Endothelial cell of umbilical vein (primary cell): Measurements from ENCODE around the gene MAP2K4. TPM values are rescaled to one million over a fixed set of nuclear protein-coding genes. Genes with fewer than 3 reads are reported as not detected.

Experiments used
- BruUV-seq: library from RNA; stranded (reverse); fragments of 400-500 nt; replicated peaks from 2 replicates; lab custom pipeline; 2021; lab: Mats Ljungman, UMichigan
- CTCF ChIA-PET: fragments of 300-600, 350-600 bp; sonication (Branson Sonifier 250); formaldehyde crosslinking; loops from one replicate; lab custom pipeline; 2021; ENCODE audit warnings: antibody characterized with exemption, inconsistent platforms; lab: Charles Lee
- POLR2A ChIA-PET: fragments of 300-600, 350-600 bp; sonication (Branson Sonifier 250); formaldehyde crosslinking; loops from one replicate; lab custom pipeline; 2021; ENCODE audit warnings: antibody characterized with exemption, inconsistent platforms; lab: Charles Lee
- DNase-seq: peaks from one replicate; pipeline ENCODE4 v3.0.0-alpha.2; 2011; ENCODE audit warnings: low read depth, low spot score
- FAIRE-seq: peaks from 2 replicates; lab custom pipeline; 2011; peaks lifted over from hg19 to GRCh38; lab: Jason Lieb, UNC
- H2AFZ ChIP-seq: 2 replicates; pipeline ENCODE4 v1.6.0; 2012; ENCODE audit warnings: low read depth, low read length, control low read depth, inconsistent platforms
- H3K27ac ChIP-seq: 2 replicates; pipeline ENCODE4 v1.5.1; 2011; ENCODE audit warnings: low read depth, mild to moderate bottlenecking, control low read depth, low read length, moderate library complexity; ENCODE audit not compliant: insufficient read depth
- H3K27me3 ChIP-seq, 2 experiments: 2 replicates each; pipeline versions ENCODE4 v1.6.0 to v1.6.1; 2011; ENCODE audit warnings: low read length in 2 of 2, mixed read lengths in 1 of 2; ENCODE audit not compliant: control insufficient read depth in 2 of 2, insufficient read depth in 2 of 2
- H3K36me3 ChIP-seq, 2 experiments: 2 replicates in 1 of 2; 3 replicates in 1 of 2; pipeline ENCODE4 v1.5.1; 2011; ENCODE audit warnings: low read length in 2 of 2, mild to moderate bottlenecking in 1 of 2, moderate library complexity in 1 of 2; ENCODE audit not compliant: control insufficient read depth in 2 of 2, insufficient read depth in 2 of 2; ENCODE audit errors: extremely low read depth in 1 of 2
- H3K4me1 ChIP-seq: 3 replicates; pipeline ENCODE4 v1.5.1; 2011; ENCODE audit warnings: mild to moderate bottlenecking, low read length; ENCODE audit not compliant: control insufficient read depth, insufficient read depth; ENCODE audit errors: extremely low read depth
- H3K4me2 ChIP-seq: 2 replicates; pipeline ENCODE4 v1.6.1; 2011; ENCODE audit warnings: low read length, control low read depth, mixed read lengths; ENCODE audit not compliant: insufficient read depth
- H3K4me3 ChIP-seq, 3 experiments: fragments of 200-600 bp in 1 of 3; sonication (generic), shearing (Covaris generic) in 1 of 3; replicated peaks in 1 of 3; 2 replicates each; pipeline ENCODE4 v1.5.1; 2011 to 2016; ENCODE audit warnings: control low read depth in 3 of 3, low read length in 3 of 3, mild to moderate bottlenecking in 2 of 3, inconsistent platforms in 1 of 3, low read depth in 1 of 3, moderate library complexity in 1 of 3; ENCODE audit not compliant: insufficient read depth in 1 of 3
- H3K79me2 ChIP-seq: 2 replicates; pipeline ENCODE4 v1.6.0; 2012; ENCODE audit warnings: low read length, inconsistent platforms; ENCODE audit not compliant: control insufficient read depth, insufficient read depth
- H3K9ac ChIP-seq: replicated peaks from 2 replicates; pipeline ENCODE3; 2011; ENCODE audit warnings: low read length, control low read depth; ENCODE audit not compliant: insufficient read depth; ENCODE audit errors: extremely low read depth
- H3K9me1 ChIP-seq: replicated peaks from 3 replicates; pipeline ENCODE4 v1.6.0; 2011; ENCODE audit warnings: mild to moderate bottlenecking, low read length; ENCODE audit not compliant: control insufficient read depth, insufficient read depth; ENCODE audit errors: extremely low read depth
- H3K9me3 ChIP-seq: replicated peaks from 2 replicates; pipeline ENCODE4 v1.5.1; 2012; ENCODE audit warnings: low read length, inconsistent platforms; ENCODE audit not compliant: control insufficient read depth, insufficient read depth
- H4K20me1 ChIP-seq: replicated peaks from 2 replicates; pipeline ENCODE3; 2011; ENCODE audit warnings: mild to moderate bottlenecking, low read length; ENCODE audit not compliant: control insufficient read depth, insufficient read depth; ENCODE audit errors: extremely low read depth
- EZH2 ChIP-seq: IDR thresholded peaks from 2 replicates; pipeline ENCODE4 v1.6.1; 2012; ENCODE audit warnings: borderline replicate concordance, low read depth, mild to moderate bottlenecking, moderate library complexity, low read length, inconsistent platforms; ENCODE audit not compliant: severe bottlenecking
- FOS ChIP-seq: IDR thresholded peaks from 2 replicates; pipeline ENCODE4 v1.6.1; 2011; ENCODE audit warnings: mild to moderate bottlenecking, low read length, moderate library complexity, borderline replicate concordance; ENCODE audit not compliant: insufficient read depth
- GATA2 ChIP-seq: IDR thresholded peaks from 2 replicates; pipeline ENCODE4 v1.7.0; 2011; ENCODE audit warnings: low read depth, mild to moderate bottlenecking, moderate library complexity, mixed read lengths, low read length; ENCODE audit not compliant: insufficient read length, insufficient read depth
- JUN ChIP-seq: IDR thresholded peaks from 2 replicates; pipeline ENCODE4 v1.6.1; 2011; ENCODE audit warnings: borderline replicate concordance, low read depth; ENCODE audit not compliant: insufficient read length, insufficient read depth
- MYC ChIP-seq: IDR thresholded peaks from one replicate; pipeline ENCODE4 v1.6.1; 2011; ENCODE audit warnings: mild to moderate bottlenecking, low read depth, low read length
- POLR2A ChIP-seq: IDR thresholded peaks from 2 replicates; pipeline ENCODE4 v1.6.1; 2012; ENCODE audit warnings: low read depth, mild to moderate bottlenecking, control low read depth, low read length
- POLR2AphosphoS5 ChIP-seq: IDR thresholded peaks from 2 replicates; pipeline ENCODE4 v1.6.1; 2012; ENCODE audit warnings: low read depth, mild to moderate bottlenecking, control low read depth, low read length, moderate library complexity; ENCODE audit not compliant: insufficient read depth
- dilution Hi-C: fragments of 300-500 bp; cut with MboI; formaldehyde crosslinking; loops from one replicate; pipeline ENCODE4 v1.15.0; 2019; ENCODE audit warnings: low sequenced_read_pairs; ENCODE audit not compliant: extremely low pct_ligation_motif_present
- intact Hi-C: fragments of 100-400 bp; cut with micrococcal nuclease; formaldehyde crosslinking; loops from one replicate; pipeline ENCODE4 v1.10.0; 2022
- polyA plus RNA-seq, 4 experiments: library from polyadenylated mRNA; depleted of rRNA in 3 of 4; stranded (reverse) in 3 of 4; unstranded in 1 of 4; fragments of >200 nt; gene quantifications; 2 replicates each; pipeline versions ENCODE4 v1.2.1 to v1.2.3, GENCODE V29; 2011 to 2012; ENCODE audit warnings: missing spikeins in 1 of 4
- total RNA-seq: library from RNA; stranded (reverse); gene quantifications from 2 replicates; pipeline ENCODE4 v1.2.3, GENCODE V29; 2021
- TF ChIP-seq, protein P1 (sequence below): IDR thresholded peaks from 2 replicates; pipeline ENCODE4 v1.6.1; 2011; ENCODE audit not compliant: insufficient read depth, insufficient read length
- TF ChIP-seq, protein P2 (sequence below), 2 donors: IDR thresholded peaks; 1 replicate in 1 of 2; 2 replicates in 1 of 2; pipeline ENCODE4 v1.5.1; 2011; ENCODE audit warnings: low read length in 2 of 2, mild to moderate bottlenecking in 2 of 2, moderate library complexity in 2 of 2, control low read depth in 1 of 2, inconsistent platforms in 1 of 2, low read depth in 1 of 2; ENCODE audit not compliant: insufficient read depth in 1 of 2; ENCODE audit errors: extremely low read depth in 1 of 2

MAP2K4 gene
- total and polyA plus RNA-seq, 2 donors (not counting 3 experiments of a cell fraction or from before 2014, with no cell fraction given), result 8.6 to 17.5 TPM

DNA sequence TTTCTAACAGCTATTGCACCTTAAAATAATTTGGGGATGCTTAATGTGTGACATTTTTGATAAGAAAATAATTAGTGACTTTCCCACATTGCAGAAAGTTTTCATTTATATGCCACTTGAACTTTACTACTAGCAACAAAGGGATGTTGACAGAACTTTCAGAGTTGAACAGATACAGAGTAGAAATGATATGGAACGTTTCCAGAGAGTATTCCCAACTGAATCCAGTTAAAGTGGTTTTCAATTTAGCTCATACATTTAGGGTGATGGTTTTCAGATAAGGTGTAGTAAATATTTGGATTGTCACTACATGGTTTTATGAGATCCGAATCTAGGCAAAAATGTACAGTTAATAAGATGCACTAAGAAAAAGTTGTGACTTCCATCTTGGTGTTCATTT is 17.3 kb downstream of the MAP2K4 start:
- Histone ChIP-seq H3K9me3 (no peaks in the 10 kb centered on the region), H3K9me1 (no peaks in the 10 kb centered on the region), H3K27ac (no peak overlapping the region), H3K27me3 (no peaks in the 10 kb centered on the region), H2AFZ (no peak overlapping the region), H4K20me1 (peaks cover 4% of the 10 kb centered on the region), H3K36me3 (no peaks in the 10 kb centered on the region), H3K4me2 (no peak overlapping the region), H3K9ac (no peak overlapping the region), H3K4me3 (no peak overlapping the region), H3K4me1 (peaks cover 7% of the 10 kb centered on the region), H3K79me2 (peaks cover 29% of the 10 kb centered on the region)
- intact Hi-C loops, result no loop called here
- CTCF ChIA-PET, result interaction anchor here (0.8 to 1.4 kb wide), 2 partner anchors 9 to 18 kb away, joined by 3 read pairs; no protein-coding TSS in a partner anchor
- POLR2A ChIA-PET, result interaction anchor here (0.8 kb wide), 1 partner anchor 10 kb away, joined by 3 read pairs; no protein-coding TSS in a partner anchor
- no peak for DNase-seq
- FAIRE-seq, result no peak
- TF ChIP-seq GATA2 (no peak), JUN (no peak), POLR2AphosphoS5 (no peak), FOS (no peak), POLR2A (no peak), MYC (no peak), EZH2 (no peak)
- TF ChIP-seq, protein P1, sequence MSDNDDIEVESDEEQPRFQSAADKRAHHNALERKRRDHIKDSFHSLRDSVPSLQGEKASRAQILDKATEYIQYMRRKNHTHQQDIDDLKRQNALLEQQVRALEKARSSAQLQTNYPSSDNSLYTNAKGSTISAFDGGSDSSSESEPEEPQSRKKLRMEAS, result no peak
- TF ChIP-seq, protein P2, sequence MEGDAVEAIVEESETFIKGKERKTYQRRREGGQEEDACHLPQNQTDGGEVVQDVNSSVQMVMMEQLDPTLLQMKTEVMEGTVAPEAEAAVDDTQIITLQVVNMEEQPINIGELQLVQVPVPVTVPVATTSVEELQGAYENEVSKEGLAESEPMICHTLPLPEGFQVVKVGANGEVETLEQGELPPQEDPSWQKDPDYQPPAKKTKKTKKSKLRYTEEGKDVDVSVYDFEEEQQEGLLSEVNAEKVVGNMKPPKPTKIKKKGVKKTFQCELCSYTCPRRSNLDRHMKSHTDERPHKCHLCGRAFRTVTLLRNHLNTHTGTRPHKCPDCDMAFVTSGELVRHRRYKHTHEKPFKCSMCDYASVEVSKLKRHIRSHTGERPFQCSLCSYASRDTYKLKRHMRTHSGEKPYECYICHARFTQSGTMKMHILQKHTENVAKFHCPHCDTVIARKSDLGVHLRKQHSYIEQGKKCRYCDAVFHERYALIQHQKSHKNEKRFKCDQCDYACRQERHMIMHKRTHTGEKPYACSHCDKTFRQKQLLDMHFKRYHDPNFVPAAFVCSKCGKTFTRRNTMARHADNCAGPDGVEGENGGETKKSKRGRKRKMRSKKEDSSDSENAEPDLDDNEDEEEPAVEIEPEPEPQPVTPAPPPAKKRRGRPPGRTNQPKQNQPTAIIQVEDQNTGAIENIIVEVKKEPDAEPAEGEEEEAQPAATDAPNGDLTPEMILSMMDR (IDR thresholded peaks at IDR 0.05; ENCODE audit: extremely low read depth in 1 of 2, insufficient read depth in 1 of 2, low read depth in 1 of 2, low read length in 2 of 2), result no peak
- no TSS peak for BruUV-seq
- dilution Hi-C loops, result no loop called here
